NOMO-1 treated with dmso at 0.1 percent for 144 hours (cell line): Measurements from ENCODE around the gene AOPEP.
"Not testable (repeated sequence)": the region's sequence is repeated elsewhere in the genome, so short reads cannot be mapped to it uniquely, and the experiment has no call there.

ENCODE experiments used
- DNase-seq: peaks from one replicate; lab custom pipeline; 2025; ENCODE audit not compliant: unreplicated experiment; lab: John Stamatoyannopoulos, UW

The AOPEP gene

DNA sequence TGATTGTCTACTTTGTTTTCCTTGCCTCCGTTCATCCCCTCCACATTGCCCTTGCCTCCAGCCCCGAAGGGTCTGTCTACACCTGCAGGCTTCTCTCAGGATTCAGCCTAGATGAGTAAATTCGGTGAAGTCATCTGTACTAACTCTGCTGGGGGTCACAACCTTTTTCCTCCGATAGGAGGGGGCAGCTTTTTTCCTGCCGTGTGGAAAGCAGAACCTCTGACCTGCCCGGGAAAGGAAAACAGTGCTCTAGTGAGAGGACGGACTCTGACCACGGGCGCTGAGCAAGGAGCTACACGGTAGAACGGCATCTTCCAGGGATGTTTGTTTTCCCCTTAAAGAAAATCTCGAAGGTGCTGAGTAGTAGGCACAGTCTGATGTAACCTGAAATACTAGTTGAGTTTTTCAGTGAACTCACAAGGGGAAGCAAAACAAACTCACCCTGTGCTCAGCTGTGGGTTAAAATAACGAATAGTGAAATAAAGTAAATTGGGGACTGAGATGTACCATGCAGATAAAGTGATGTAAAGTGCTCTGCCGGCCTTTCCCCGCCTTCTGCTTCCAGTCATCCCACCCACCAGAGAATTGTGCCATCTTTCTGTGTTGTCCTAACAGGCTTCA is 281.8 kb downstream of the AOPEP start:
- DNase-seq = no peak

DNA sequence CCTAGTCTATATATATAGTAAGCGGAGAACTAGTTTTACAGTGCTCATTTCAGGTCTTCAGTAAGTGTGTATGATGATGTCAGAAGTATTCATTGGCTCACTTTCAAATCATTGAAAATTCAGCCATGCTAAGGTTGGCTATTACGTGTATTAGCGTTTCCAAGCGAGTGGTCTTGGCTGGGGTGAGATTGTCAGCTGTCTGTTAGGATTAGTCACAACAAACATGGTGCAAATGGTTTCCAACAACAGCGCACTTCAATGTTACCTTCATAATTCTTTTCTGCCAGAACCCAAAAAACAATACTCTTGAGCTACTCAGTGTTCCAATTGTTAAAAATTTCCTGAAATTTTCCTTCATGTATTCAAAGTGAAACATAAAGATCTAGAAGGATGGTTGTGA is 283.0 kb downstream of the AOPEP start:
- no peak for DNase-seq

DNA sequence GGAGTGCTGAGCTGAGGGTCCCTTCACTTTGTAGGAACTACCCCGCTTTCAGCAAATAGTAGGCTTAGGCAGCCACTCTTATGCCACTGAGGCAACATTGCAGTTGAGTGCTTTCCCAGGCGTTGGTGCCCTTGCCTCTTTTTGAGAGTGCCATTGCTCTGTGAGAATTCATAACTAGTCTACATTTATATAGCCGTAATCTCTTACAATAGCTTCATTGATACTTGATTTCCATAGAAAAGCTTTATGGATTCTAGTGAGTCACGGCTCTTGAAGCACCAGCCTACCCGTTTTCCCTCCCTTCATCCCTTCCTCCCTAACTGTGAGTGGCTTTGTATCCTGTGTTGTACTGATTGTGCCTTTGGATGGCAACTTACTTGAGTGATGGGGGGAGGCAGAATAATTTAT is 283.9 kb downstream of the AOPEP start:
- DNase-seq = no peak

DNA sequence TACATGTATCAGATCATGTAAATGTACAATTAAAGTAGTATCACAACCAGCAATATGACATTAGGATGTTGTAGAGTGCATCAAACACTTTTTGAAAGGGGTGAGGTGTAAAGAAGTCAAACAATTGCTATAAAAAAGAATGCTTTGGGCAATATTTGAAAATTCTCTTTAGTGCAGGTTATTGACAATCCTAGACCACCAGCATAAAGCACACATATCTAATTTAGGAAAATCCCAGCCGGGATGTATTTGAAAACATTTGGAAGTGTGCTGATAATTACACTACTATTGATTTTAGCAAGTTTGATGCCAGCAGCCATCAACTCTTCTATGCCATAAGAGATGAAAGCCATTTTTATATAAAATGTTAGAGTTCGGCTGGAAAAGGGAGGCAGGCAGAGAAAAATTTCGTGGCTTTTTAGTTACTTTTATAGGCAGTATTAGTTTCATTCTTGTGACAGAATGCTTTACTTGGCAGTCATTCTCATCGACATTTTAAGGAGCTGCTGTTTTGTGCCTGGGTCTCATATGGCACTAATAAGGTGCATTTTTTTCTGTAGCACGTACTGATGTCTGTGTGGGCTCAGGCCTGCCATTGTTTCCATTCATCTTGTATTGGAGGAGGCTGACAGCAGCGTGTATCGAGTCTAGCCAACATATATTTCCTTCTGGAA is 285.7 kb downstream of the AOPEP start:
- DNase-seq = no peak

DNA sequence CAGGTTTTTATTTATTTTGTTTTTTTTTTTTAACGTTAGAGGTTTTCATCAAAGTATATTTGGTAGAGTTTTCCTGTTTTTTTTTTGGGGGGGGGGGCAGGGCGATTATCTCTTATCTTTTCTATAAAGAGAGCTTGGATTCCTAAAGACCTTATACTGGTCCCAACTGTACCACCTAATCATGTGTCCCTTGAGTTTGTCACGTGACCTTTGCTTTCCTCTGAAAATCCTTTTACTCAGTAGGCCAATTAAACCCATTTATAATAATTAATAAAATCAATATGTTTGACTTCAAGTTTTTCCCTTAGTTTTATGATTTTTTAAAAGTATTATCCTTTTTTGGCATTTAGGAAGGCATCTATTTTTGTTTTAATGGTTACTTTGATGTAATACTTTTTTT is 286.4 kb downstream of the AOPEP start:
- no peak for DNase-seq

DNA sequence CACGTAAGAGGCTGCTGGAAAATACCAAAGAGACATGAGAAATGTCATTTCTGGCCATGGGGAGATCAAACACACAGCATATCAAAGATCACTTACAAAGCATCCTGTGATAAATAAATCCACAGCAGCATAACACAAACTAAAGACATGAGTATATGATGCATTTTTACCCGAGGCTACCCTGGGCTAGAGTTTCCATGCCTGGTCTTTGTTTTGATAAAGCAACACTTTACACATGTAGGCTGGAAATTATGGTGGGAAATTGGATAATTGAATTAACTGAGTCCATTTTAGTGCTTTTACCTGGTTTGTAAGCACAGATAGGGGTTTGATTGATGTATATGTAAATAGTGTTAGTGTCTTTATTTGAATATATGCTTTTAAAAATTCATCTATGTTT is 288.4 kb downstream of the AOPEP start:
- DNase-seq = no peak

DNA sequence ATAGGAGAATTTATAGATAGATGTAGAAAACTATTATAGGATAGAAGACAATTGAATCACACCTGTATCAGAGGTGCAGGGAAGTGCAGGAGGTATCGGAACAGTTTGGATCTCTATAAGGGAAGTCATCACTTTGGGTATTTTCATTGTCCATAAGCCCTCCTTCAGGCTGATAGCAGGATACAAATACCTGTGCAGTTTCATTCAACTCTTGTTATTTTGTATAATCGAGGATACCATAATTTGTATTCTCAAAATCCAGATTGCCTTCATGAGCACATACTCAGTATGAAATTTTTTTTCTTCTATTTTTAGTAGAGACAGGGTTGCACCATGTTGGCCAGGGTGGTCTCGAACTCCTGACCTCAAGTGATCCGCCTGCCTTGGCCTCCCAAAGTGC is 289.1 kb downstream of the AOPEP start:
- no peak for DNase-seq

DNA sequence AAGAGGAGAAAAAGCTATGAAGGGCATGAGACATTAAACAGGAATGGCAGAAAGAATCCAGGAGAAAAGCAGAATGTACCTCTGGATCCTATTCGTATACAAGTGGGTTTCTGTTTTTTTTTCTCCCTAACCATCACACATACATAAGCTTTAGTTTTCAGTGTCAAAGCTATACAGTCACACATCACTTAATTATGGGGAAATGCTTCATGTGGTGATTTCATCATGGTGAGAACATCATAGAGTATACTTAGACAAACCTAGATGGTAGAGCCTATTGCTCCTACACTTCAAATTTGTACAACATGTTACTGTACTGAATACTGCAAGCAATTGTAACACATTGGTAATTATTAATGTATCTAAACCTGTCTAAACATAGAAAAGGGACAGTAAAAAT is 290.6 kb downstream of the AOPEP start:
- DNase-seq = no peak

DNA sequence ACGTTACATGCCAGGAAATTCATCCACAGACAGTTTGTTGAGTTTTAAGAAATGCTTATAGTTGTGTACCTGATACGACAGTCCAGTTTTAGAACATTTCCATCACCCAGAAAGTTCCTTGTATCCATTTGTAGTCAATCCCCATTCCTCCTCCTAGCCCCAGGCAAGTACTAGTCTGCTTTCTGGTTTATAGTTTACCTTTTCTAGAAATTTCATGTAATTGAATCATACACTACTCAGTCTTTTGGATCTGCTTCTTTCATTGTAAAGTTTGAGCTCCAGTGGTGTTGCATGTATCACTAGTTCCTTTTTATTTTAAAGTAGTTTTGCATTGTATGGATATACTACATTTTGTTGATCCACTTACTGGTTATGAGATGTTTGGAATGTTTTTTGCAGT is 291.2 kb downstream of the AOPEP start:
- DNase-seq = no peak

DNA sequence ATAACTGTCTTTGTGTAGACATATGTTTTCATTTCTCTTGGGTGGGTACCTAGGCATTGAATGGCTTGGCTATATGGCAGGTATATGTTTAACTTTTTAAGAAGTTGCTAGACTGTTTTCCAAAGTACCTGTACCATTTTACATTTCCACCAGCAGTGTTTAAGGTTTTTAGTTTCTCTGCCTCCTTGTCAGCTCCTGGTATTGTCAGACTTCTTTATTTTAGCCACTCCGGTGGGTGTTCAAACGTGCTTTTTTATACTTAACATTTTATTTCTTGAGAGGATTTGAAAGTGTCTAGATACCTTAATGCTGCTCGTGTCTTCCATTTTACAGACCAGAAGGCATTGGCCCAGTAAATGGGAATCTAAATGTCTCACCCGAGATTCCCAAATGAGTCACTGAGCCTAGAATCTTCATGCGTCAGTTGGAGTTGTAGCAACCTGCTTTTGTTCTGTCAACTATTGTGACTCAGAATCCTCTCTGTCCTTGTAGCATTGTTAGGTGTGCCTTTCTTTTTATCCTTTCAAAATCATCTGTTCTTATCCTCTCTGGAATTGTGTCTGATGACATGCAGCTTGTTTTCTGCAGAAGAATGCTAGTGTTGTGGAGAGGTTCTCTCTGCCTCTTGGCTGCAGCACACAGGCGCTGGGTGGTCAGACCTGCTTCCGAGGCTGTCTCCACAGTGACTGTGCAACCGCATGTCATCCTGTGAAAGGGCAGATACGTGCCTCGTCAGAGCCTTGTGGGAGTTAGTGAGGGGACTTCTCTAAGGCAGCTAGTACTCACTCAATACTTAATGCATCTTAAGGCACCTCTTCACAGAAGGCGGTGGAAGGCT is 291.8 kb downstream of the AOPEP start:
- DNase-seq = no peak

DNA sequence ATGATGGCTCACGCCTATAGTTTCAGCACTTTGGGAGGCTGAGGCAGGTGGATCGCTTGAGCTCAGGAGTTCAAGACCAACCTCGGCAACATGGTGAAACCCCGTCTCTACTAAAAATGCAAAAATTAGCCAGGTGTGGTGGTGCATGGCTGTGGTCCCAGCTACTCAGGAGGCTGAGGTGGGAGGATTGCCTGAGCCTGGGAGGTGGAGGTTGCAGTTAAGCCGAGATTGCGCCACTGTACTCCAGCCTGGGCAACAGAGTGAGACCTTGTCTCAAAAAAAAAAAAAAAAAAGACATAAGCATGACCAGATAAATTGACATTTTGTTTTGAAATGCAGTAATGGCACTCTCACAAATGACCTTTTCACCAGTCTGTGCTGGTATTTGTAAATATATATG is 294.1 kb downstream of the AOPEP start:
- DNase-seq = not testable (repeated sequence)

DNA sequence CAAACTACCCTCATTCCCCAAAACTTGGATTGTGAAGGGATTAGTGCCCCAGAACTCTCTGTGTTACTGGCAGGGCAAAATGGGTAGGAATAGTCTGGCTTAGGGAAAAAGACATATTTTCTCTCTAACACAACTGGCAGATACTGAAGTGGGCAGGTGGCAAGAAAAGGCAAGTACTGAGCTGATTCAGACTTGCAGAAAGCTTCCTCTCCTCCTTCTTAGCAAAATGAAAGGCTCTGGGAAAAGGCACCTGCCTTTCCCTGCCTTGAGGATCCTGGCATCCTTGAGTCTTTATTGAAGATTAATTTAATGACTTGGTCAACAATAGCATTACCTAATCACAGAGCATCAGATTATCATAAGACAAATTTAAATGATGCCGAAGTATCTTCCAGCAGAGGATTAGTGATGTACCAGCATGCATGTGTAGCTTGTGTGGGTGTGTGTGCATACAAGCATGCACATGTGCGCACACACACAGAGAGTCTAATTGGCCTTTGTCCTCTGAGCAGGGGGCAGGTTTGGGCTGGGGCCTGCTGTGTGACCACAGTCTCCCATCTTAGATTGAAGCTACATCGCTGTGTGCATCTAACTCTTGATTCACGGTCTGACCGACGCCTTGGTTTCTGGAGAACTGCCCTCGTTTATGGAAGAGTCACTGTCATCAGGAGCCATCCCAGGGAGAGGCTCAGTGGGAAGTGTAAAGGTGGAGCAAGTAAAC is 294.8 kb downstream of the AOPEP start:
- DNase-seq = no peak

DNA sequence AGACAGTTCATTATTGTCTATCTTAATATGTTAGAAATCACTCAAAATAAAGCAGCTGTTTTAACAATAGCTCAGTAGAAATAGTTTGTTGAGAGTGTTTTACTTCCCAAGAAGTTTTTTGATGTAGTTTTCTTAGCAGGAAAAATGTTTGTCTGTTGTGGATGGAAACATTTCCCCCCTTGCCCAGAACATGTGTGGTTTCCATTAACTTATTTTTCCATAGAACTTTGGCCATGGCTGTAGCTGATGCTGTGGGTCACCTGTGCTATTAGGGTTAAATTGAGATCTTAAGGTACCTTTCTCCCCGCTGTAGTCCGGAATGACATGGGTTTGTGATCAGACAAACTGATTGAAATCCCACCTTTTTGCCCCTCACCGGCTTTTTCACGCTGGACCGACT is 296.2 kb downstream of the AOPEP start:
- no peak for DNase-seq

DNA sequence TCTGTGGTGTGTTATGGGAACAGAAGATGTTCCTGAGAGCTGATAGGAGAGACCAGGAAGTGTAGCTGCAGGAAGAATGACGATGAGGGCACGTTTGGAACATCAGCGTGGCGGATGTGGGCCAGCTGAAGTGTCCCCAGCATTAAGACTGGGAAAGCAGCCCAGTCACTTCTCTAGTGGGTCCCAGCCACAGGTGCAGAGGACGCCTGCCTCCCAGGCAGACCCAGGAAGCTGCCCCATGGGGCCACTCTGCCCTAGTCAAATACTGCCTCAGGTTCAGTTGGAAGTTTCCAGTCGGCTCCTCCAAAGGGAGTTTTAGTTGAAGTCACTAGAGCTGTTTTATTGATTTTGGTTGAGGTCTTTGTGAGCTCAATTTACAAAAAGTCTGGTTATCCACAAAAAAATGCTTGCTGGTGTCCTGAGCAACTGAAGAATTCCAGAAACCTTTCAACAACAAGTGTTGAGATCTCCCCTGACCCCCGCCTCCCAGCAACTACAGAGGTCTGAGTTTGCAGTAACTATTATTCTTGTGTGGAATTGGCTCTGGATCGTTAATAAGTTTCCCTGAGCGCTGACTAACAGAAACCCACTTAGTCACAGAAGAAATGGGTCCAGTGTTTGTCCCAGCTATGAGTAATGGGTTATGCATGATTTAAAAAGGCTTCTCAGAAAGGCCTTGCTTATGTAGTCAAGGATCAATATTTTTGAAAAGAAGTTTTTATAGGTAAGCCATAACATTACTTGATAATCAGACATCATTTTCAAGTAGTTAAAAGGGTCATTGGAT is 296.9 kb downstream of the AOPEP start:
- no peak for DNase-seq

DNA sequence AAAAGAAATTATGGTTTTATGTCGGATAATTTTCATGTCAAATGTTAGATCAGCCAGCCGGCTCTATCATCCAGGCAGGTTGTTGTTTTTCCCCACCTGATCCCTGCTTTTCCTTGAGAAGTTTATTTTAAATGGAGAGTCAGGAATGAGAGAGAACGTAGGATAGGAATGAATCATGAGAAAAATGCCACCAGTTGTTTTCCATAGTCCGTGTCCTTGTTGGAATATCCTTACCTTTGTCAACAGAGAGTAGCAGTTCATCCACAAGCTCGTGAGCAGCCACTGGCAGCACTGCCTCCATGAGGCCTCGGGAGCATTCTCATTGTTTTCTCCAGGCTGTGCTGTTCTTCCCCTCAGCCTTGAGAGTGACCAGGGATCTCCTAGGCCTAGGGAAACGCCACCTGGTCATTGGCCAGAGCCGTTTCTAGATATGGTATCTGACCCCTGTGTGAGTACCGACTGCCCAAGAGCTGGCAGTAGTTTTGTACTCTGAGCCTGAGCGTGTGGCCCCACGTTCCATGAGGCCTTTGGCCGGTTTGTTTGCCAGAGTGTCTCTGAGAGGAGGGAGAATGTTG is 297.7 kb downstream of the AOPEP start:
- DNase-seq = no peak

DNA sequence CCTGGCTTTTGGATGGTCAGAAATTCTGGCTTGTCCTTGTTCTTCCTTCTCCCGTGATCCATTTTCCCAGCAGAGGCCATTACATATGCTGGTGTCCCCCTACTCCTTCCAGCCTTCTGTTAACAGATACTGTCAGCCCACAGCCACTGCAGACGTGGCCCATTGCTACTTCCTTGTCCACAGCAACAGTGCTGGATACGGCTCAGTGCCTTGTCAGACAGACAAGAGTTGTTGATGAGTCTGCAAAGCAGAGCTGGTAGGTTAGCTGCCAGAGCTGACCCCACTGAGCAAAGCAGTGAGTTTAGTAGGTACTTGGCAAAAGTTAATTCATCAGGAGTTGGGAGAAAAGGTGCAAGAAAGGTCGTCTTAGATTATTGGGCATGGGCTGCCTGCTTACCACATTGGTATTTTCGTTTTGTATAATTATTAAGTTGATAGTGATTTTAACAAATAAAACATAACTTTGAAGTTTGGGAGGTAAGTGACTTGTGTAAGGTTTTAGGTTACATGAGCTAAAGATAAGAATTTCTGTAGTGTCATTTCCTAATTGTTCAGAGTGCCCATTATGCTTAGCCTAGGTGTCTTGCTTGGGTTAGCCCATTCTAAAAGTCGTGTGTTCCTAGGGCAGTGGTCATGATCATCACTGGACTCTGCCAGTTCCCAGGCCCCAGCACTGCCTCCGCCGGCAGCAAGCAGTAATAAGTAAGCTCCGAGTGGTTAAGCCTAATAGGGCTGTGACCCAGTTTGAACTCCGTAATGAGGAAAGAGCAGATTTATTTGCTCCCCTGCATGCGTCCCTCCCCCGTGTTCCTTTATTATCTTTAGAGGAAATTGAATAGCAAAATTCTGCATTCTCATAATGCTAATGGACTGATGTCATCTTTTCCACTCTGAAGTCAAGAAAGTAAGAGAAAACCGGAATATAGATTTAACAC is 299.0 kb downstream of the AOPEP start:
- no peak for DNase-seq

DNA sequence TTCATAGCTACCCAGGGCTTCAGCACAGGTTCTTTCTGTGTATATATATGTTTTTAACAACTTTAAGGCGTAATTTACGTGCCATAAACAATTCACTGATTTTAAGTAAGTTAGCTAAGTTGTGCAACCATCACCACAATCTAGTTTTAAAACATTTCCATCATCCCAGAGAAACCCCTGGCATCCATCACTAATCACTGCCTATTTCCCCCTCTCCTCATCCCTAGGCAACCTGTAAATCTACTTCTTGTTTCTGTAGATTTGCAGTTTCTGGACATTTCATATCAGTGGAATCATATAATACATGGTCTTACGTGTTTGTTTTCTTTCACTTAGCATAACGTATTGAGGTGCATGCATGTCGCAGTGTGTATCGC is 299.6 kb downstream of the AOPEP start:
- no peak for DNase-seq

DNA sequence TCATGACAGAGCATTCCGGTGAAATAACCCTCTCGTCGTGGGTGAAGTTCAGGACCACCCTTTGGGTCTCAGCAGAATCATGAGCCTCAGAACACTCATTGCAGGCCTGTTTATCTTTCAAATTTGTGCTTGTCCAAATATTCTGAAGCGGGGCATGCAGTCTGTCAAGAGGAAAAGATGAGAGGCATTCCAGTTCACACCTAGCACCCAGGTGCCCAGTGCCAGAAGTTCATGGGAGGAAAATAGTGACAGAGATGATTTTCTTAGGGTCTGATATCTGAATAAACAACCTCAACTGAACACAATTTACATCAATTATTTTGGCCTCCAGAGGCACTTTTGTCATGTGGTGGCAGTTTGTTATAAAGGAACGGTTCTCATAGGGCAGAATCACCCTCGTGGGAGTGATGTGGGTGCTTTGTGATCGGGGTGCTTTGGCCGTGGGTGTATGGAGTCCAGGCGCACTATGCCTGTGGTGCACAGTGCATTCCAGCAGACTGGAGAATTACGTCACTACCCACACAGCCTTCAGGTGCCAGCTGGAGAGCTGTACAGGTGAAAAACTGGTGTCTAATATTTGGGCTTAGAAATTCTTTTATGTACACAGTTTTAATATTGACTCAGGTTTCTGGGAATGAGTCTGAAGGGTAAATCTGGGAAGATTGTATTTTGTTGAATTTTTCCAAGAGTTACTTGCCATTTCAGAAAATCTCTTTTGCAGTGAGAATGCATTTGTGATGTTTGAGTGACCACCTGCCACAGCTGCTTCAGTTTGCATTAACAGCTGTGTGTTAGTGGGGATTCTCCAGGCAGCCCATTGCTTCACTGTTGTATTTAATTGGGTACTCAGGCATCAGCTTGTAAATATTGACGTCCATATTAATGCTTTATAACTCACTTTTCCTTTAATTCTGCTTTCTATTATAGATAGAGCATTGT is 301.7 kb downstream of the AOPEP start:
- DNase-seq = no peak
